HFF-Myc (cell line): Measurements from ENCODE around the gene SRGAP3.

Source experiments
- DNase-seq: peaks from one replicate; pipeline ENCODE4 v3.0.0-alpha.2; 2011; ENCODE audit warnings: low read depth; ENCODE audit errors: extremely low read depth
- H3K4me3 ChIP-seq: replicated peaks from 2 replicates; pipeline ENCODE4 v1.5.1; 2011; ENCODE audit warnings: low read depth, mild to moderate bottlenecking, control low read depth, low read length
- CTCF ChIP-seq: IDR thresholded peaks from 2 replicates; pipeline ENCODE4 v1.5.1; 2012; ENCODE audit warnings: mild to moderate bottlenecking, low read depth, low read length, control low read depth; ENCODE audit errors: missing control alignments

The SRGAP3 gene

GRCh38 chr3:9137676-9138075 lies 111.8 kb downstream of the SRGAP3 start:
- TF ChIP-seq CTCF, result no peak
- H3K4me3 ChIP-seq, result no peak overlapping the region
- no peak for DNase-seq

DNA sequence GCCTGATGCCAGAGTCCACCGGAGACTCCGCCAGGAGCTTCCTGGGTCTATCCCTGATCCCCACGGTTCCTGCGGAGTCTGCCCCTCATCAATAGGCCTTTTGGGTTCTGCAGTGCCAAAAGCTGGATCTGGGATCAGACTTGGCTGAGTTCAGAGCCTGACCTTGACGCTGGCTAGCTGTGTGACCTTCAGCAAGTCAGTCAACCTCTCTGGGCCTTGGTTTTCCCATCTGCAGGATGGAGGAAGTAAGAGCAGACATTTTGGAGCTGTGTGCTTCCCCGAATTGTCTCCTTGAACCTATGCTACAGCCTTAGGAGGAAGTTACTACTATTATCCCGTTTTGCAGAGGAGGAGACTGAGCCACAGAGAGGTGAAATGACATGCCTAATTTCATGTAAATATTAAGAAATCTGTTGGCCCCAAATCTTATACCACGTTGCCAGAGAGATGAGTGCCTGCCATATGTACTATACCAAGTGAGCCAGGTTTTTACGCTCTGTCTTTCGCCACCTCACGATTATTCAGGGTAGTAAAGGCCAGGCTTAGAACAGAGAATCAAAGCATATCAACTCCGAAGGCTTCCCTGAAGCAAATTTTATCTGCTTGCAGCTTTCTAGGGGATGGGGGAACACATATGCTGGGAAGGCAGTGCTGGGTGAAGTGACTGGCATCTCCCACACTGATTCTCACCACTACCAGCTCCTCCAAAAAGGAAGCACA lies 112.5 kb downstream of the SRGAP3 start:
- TF ChIP-seq CTCF, result no peak
- DNase-seq, result no peak
- no peak overlapping the region for H3K4me3 ChIP-seq

- no peak for TF ChIP-seq CTCF
- H3K4me3 ChIP-seq, result no peak overlapping the region
- no peak for DNase-seq
These were observed 113.4 kb downstream of the SRGAP3 start for GRCh38 chr3:9135930-9136525.

- no peak for DNase-seq
- no peak overlapping the region for H3K4me3 ChIP-seq
- TF ChIP-seq CTCF, result no peak
These were observed 113.9 kb downstream of the SRGAP3 start for GRCh38 chr3:9135526-9135925.

- TF ChIP-seq CTCF, result no peak
- DNase-seq, result no peak
- no peak overlapping the region for H3K4me3 ChIP-seq
These were observed 115.8 kb downstream of the SRGAP3 start for GRCh38 chr3:9133656-9134055.

DNA sequence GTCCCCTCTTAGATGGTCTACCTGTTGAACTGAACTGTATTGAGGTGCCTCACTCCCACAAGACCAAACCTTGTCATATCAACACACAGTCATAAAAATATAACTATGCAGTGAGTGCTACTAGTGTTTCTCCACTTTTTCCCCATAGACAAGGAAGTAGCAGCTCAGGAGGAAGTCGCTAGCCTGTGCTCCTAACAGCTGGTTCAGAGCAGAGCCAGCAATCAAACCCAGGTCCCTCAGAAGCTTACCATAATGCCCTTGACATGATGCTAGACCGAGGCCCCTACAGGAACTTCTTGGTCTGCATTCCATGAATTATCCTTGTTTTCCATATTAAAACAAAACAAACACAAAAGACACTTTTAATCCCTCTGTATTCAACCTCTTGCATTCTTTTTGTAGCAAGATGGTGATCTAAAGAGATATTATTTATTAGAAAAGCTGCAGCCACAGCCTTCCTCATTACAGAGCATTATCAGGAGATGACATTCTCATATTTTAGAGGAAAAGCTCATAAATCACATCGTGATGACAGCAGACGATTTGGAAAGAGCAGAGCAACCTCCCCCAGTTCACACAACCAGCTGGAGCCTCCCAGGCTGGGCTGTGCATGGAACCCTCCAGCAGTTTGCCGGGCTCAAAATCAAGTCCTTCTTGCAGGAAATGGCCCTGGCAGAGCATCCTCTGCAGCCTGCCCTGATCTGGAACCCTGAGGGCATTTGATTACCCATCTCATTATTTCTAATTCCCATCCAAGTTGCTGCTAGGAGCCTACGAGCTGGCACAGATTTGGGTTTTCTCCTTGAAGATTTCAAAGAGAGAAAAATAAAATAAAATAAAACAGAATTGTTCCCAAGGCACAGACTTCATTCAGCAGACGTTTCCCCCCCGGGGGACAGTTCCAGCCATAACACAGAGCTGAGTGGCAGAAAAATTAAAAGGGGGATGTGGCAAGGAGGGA lies 118.8 kb downstream of the SRGAP3 start:
- no peak overlapping the region for H3K4me3 ChIP-seq
- no peak for TF ChIP-seq CTCF
- no peak for DNase-seq
